SKM-1 (cell line): ENCODE data around the gene PEX11A.
"Not testable (repeated sequence)": the region's sequence is repeated elsewhere in the genome, so short reads cannot be mapped to it uniquely, and the experiment has no call there.

Experiments used
- DNase-seq: peaks from one replicate; lab custom pipeline; 2025; ENCODE audit not compliant: unreplicated experiment; lab: John Stamatoyannopoulos, UW

Gene PEX11A

GRCh38 chr15:89690276-89691218, at the start of gene PEX11A, which contains the start of gene WDR93:
TSS of gene PEX11A (minus strand) at chr15:89690754. CDS start at chr15:89690632, 122 bp downstream.
TSS of gene WDR93 (plus strand) at chr15:89690811. CDS start at chr15:89701747, 10,936 bp downstream.
- DNase-seq = peak; percentile 47

GRCh38 chr15:89740137-89740536, 49.6 kb upstream of the PEX11A start:
- peak; percentile 69 for DNase-seq

- DNase-seq = no peak
Observed at GRCh38 chr15:89735773-89736172, 45.2 kb upstream of the PEX11A start.

GRCh38 chr15:89732451-89733172, 42.1 kb upstream of the PEX11A start:
- no peak for DNase-seq

GRCh38 chr15:89731275-89731674, 40.7 kb upstream of the PEX11A start:
- no peak for DNase-seq

- DNase-seq = no peak
Observed at GRCh38 chr15:89728254-89728653, 37.7 kb upstream of the PEX11A start.

GRCh38 chr15:89725064-89725463, 34.5 kb upstream of the PEX11A start:
- DNase-seq = no peak

- no peak for DNase-seq
Observed at GRCh38 chr15:89724621-89725020, 34.1 kb upstream of the PEX11A start.

- no peak for DNase-seq
Observed at GRCh38 chr15:89723031-89723430, 32.5 kb upstream of the PEX11A start.

- DNase-seq = peak; percentile 38
Observed at GRCh38 chr15:89714775-89715174, 24.2 kb upstream of the PEX11A start.

- DNase-seq = no peak
Observed at GRCh38 chr15:89707577-89707976, 17.0 kb upstream of the PEX11A start.

- no peak for DNase-seq
Observed at GRCh38 chr15:89704411-89704810, 13.9 kb upstream of the PEX11A start.

GRCh38 chr15:89695198-89695597, 4.6 kb upstream of the PEX11A start:
- no peak for DNase-seq

- DNase-seq = no peak
Observed at GRCh38 chr15:89693696-89694095, 3.1 kb upstream of the PEX11A start.

- DNase-seq = no peak
Observed at GRCh38 chr15:89693091-89693490, 2.5 kb upstream of the PEX11A start.

- not testable (repeated sequence) for DNase-seq
Observed at GRCh38 chr15:89689930-89690275, 651 bp downstream of the PEX11A start.

- no peak for DNase-seq
Observed at GRCh38 chr15:89686522-89686921, 4.0 kb downstream of the PEX11A start.

- no peak for DNase-seq
Observed at GRCh38 chr15:89685995-89686394, 4.6 kb downstream of the PEX11A start.

GRCh38 chr15:89681146-89681545, 9.4 kb downstream of the PEX11A start:
- DNase-seq = no peak

- no peak for DNase-seq
Observed at GRCh38 chr15:89680282-89680873, 10.2 kb downstream of the PEX11A start.

- DNase-seq = no peak
Observed at GRCh38 chr15:89679212-89679611, 11.3 kb downstream of the PEX11A start, which contains the start of gene PLIN1. TSS of gene PLIN1 (minus strand) at chr15:89679367. CDS start at chr15:89677489, 1,878 bp downstream.
